Measurements from ENCODE around the gene LRRIQ1. TPM values are rescaled to one million over a fixed set of nuclear protein-coding genes. Genes with fewer than 3 reads are reported as not detected.

LRRIQ1 gene
- total RNA-seq, 2 donors from 2014 or later = not detected

DNA sequence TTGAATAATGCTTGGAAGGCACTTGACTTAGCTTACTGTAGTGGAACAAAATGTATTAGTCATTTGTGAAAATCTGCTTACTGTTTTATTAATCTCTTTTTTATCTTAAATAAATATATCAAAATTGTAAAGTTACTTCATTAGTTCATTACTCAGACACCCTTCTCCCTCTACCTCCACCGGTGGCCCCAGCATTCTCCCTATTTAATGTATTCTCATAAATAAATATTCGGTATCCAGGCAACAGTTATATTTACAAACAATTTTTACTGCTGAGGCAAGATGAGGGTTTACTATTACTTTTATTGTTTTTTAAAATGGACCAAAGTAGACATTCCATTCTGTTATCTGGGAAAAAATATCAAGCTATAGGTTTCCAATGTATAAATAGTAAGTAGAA is 224.3 kb downstream of the LRRIQ1 start:
- no peaks in the 10 kb centered on the region for H3K4me1 Mint-ChIP-seq
- no peaks in the 10 kb centered on the region for H3K27me3 Mint-ChIP-seq
- no peaks in the 10 kb centered on the region for H3K9me3 ChIP-seq (ENCODE audit: control insufficient read depth, low read length, poor library complexity, severe bottlenecking)
- no peak overlapping the region for H3K4me3 Mint-ChIP-seq
- ATAC-seq (no peak), DNase-seq (no peak)
- H3K36me3 Mint-ChIP-seq (ENCODE audit: low read depth) = no peaks in the 10 kb centered on the region
- H3K27ac Mint-ChIP-seq = no peak overlapping the region

DNA sequence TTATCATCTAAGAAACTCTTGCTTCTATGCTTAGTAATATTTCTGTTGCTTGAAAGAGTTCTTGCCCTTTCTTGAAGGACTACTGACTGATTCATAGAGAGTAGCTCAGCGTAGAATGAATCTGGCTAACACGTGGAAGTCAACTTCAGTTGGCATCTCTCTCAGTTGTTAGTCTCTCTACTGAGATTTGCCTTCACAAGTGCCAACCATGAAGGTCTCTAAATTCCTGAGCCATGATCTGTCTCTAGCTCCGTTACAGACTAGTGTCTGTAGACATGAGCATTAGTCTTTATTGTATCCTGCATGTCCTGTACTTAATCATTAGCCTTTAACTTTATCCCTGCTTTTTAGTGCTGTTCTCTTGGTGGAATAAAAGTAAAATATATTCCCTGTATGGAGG is 224.7 kb downstream of the LRRIQ1 start:
- no peak for DNase-seq
- H3K4me1 Mint-ChIP-seq = no peaks in the 10 kb centered on the region
- no peak for ATAC-seq

DNA sequence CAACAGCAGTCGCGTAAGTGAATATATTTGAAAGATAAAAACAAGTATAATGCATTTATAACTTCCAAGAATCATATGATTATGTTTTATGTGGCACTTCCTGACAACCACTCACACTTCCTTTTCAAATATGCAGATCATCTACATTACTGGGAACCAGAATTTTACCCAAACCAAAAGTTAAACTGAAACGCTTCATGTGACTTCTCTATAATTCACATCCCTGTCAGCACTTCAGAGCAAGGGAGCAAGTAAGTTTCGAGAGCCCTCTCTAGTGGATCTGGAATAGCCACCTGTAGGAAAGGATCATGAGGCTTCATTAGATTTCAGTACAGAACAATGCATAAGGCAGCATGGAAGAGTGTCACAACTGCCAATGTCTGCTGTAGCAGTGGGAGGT is 230.2 kb downstream of the LRRIQ1 start:
- H3K4me1 Mint-ChIP-seq = no peaks in the 10 kb centered on the region
- no peaks in the 10 kb centered on the region for H3K36me3 Mint-ChIP-seq (ENCODE audit: low read depth)
- no peaks in the 10 kb centered on the region for H3K9me3 ChIP-seq (ENCODE audit: control insufficient read depth, low read length, poor library complexity, severe bottlenecking)
- DNase-seq = no peak
- H3K4me3 Mint-ChIP-seq = no peak overlapping the region
- no peak overlapping the region for H3K27ac Mint-ChIP-seq
- no peak for ATAC-seq
- no peaks in the 10 kb centered on the region for H3K27me3 Mint-ChIP-seq

More for the DNA sequence above, 224.7 kb downstream of the LRRIQ1 start:
- Mint-ChIP-seq H3K4me3 (no peak overlapping the region), H3K27ac (no peak overlapping the region), H3K36me3 (ENCODE audit: low read depth) (no peaks in the 10 kb centered on the region), H3K27me3 (no peaks in the 10 kb centered on the region)
- H3K9me3 ChIP-seq (ENCODE audit: control insufficient read depth, low read length, poor library complexity, severe bottlenecking) = no peaks in the 10 kb centered on the region

GRCh38 chr12:85273381-85274314 is 237.5 kb downstream of the LRRIQ1 start:
- H3K36me3 Mint-ChIP-seq (ENCODE audit: low read depth) = no peaks in the 10 kb centered on the region
- DNase-seq (no peak), ATAC-seq (no peak)
- no peaks in the 10 kb centered on the region for H3K9me3 ChIP-seq (ENCODE audit: control insufficient read depth, low read length, poor library complexity, severe bottlenecking)
- H3K27me3 Mint-ChIP-seq = peaks cover 33% of the 10 kb centered on the region
- H3K4me3 Mint-ChIP-seq = no peak overlapping the region
- H3K27ac Mint-ChIP-seq = no peak overlapping the region
- H3K4me1 Mint-ChIP-seq = no peaks in the 10 kb centered on the region

DNA sequence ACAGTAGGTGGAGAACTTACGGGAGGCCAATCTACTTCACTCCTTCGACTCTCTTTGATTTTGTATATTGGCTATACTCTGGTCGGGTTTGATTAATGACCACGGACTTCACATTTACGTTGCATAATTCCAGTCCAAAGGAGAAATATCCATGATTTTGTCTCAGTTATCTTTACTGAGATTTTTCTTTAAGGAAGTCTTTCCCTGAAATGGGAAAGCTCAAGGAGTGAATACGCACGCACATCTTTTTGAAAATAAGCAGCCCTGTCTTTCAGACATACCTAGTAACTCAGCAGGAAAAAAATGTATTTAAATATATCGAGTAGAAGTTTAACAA is 238.1 kb downstream of the LRRIQ1 start:
- ATAC-seq = no peak

GRCh38 chr12:85275374-85275773 is 239.2 kb downstream of the LRRIQ1 start:
- Mint-ChIP-seq H3K4me3 (no peak overlapping the region), H3K4me1 (peaks cover 1% of the 10 kb centered on the region), H3K27me3 (peaks cover 46% of the 10 kb centered on the region), H3K27ac (no peak overlapping the region), H3K36me3 (ENCODE audit: low read depth) (peaks cover 2% of the 10 kb centered on the region)
- H3K9me3 ChIP-seq (ENCODE audit: control insufficient read depth, low read length, poor library complexity, severe bottlenecking) = no peaks in the 10 kb centered on the region
- DNase-seq = no peak
- ATAC-seq = no peak

More for the DNA sequence above, 238.1 kb downstream of the LRRIQ1 start:
- no peak overlapping the region for H3K4me3 Mint-ChIP-seq
- H3K4me1 Mint-ChIP-seq = no peaks in the 10 kb centered on the region
- H3K36me3 Mint-ChIP-seq (ENCODE audit: low read depth) = no peaks in the 10 kb centered on the region
- H3K9me3 ChIP-seq (ENCODE audit: control insufficient read depth, low read length, poor library complexity, severe bottlenecking) = no peaks in the 10 kb centered on the region
- no peak overlapping the region for H3K27ac Mint-ChIP-seq
- H3K27me3 Mint-ChIP-seq = peaks cover 35% of the 10 kb centered on the region
- DNase-seq = no peak

DNA sequence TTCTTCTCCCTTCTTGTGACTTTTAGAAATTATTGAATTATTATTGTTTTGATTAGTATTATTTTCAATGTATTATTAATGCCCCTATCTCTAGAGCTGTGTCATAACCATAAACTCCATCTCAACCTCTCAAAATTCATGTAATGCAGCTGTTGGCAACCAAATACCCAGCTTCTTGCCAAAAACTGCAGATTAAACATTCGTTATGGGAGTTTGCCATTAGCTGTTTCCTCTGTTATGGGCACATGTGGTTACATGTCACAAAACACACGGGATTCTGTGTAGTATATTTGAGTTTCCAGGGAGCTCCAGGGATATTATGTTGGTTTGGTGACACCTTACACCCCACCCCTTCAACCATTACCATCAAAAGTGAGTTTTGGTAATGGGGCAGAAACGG is 241.0 kb downstream of the LRRIQ1 start:
- DNase-seq = no peak
- no peak for ATAC-seq
- Mint-ChIP-seq H3K36me3 (ENCODE audit: low read depth) (peaks cover 3% of the 10 kb centered on the region), H3K27me3 (peaks cover 56% of the 10 kb centered on the region), H3K4me1 (peaks cover 5% of the 10 kb centered on the region), H3K27ac (no peak overlapping the region), H3K4me3 (no peak overlapping the region)
- H3K9me3 ChIP-seq (ENCODE audit: control insufficient read depth, low read length, poor library complexity, severe bottlenecking) = no peaks in the 10 kb centered on the region

DNA sequence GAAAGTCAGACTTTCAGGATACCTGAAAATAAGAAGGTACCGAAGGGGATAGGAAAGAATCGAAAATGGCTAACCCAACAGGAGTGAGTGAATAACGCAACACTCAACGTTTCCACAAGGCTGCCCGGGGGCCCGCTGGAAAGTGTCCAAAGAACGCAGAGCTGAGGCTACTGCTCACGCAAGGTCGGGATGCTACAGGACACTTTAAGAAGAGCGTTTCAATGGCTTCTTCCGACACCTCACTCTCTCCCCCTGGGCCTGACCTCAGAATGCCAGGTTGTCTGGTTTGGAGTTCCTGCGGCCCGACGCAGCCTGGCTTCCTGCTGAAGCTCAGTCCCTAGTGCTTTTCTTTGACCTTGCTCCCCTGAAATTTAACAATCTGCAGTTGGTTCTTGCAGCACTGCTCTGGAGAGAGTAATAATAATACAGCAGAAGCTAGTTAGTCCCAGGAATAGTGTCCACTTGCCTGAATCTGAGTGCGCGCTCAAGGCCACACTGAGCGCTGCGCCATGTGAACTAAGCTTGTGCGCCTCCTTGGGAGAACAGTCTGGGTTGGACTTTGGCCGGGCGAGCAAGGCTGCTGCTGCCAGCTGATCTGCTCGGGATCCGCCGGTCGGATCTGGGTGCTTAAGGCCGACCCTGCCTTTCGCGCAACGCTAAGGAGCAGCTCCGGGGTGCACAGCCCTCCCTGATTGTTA is 241.9 kb downstream of the LRRIQ1 start:
- no peak overlapping the region for H3K27ac Mint-ChIP-seq
- peaks cover 50% of the 10 kb centered on the region for H3K27me3 Mint-ChIP-seq
- peaks cover 5% of the 10 kb centered on the region for H3K4me1 Mint-ChIP-seq
- H3K9me3 ChIP-seq (ENCODE audit: control insufficient read depth, low read length, poor library complexity, severe bottlenecking) = no peaks in the 10 kb centered on the region
- peaks cover 3% of the 10 kb centered on the region for H3K36me3 Mint-ChIP-seq (ENCODE audit: low read depth)
- no peak overlapping the region for H3K4me3 Mint-ChIP-seq
- no peak for DNase-seq
- ATAC-seq = no peak

DNA sequence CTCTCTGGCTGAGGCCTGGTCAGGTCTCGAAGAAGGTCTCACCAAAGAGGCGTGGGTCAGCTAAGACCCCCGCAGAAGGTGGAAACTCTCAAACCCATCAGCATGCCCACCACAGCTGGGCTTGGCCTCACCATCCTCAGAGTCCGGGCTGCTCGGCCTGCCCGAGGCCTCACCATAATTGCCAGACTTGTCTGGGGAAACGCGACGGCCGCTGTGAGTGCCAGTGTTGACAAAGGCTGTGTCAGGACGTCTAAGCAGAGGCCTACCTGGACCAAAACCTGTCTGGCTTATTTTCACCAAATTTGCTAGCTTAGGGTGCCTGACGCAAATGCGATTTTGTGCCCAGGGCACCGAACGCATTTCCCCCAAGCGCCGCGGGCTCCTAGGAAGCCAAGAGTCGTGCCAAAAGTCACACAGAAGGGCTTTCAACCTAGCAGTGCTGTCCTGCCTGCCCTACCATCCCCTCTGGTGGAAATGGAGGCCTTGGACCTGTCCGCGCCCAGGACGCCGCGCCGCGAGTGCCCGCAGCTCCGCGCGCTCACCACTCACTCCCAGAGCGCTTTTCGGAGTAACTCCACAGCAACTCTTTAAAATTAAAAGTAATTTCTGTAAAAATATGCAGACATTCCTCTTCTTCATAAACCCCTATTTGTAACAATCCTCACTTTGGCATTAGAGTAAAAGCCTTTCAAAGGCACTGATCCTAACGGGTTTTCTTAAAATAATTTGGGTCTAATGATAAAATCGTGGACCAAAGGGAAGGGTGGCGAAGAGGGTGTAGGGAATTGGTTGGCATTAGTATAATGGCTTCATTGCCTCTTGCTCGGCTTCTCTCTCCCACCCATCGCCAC is 242.7 kb downstream of the LRRIQ1 start:
- no peak for ATAC-seq
- no peaks in the 10 kb centered on the region for H3K9me3 ChIP-seq (ENCODE audit: control insufficient read depth, low read length, poor library complexity, severe bottlenecking)
- peaks cover 3% of the 10 kb centered on the region for H3K36me3 Mint-ChIP-seq (ENCODE audit: low read depth)
- H3K4me1 Mint-ChIP-seq = peaks cover 5% of the 10 kb centered on the region
- H3K27me3 Mint-ChIP-seq = peaks cover 42% of the 10 kb centered on the region
- DNase-seq = no peak
- H3K4me3 Mint-ChIP-seq = no peak overlapping the region
- no peak overlapping the region for H3K27ac Mint-ChIP-seq

GRCh38 chr12:85279449-85280164 is 243.5 kb downstream of the LRRIQ1 start:
- ATAC-seq = no peak
- peaks cover 37% of the 10 kb centered on the region for H3K27me3 Mint-ChIP-seq

GRCh38 chr12:85280165-85280983 is 244.2 kb downstream of the LRRIQ1 start, which contains the start of gene ALX1:
TSS of gene ALX1 (plus strand) at chr12:85280220. CDS start at chr12:85280262, 42 bp downstream.
- ATAC-seq = no peak
- Mint-ChIP-seq H3K27ac (no peak within 1 kb of the TSS), H3K4me3 (peak within 1 kb of the TSS; percentile 84), H3K4me1 (peaks cover 5% of the 10 kb centered on the region), H3K36me3 (ENCODE audit: low read depth) (peaks cover 3% of the 10 kb centered on the region), H3K27me3 (peaks cover 37% of the 10 kb centered on the region)
- no peak for DNase-seq
- H3K9me3 ChIP-seq (ENCODE audit: control insufficient read depth, low read length, poor library complexity, severe bottlenecking) = no peaks in the 10 kb centered on the region

More at GRCh38 chr12:85279449-85280164, 243.5 kb downstream of the LRRIQ1 start:
- H3K9me3 ChIP-seq (ENCODE audit: control insufficient read depth, low read length, poor library complexity, severe bottlenecking) = no peaks in the 10 kb centered on the region
- peaks cover 3% of the 10 kb centered on the region for H3K36me3 Mint-ChIP-seq (ENCODE audit: low read depth)
- no peak overlapping the region for H3K4me3 Mint-ChIP-seq
- H3K4me1 Mint-ChIP-seq = peaks cover 5% of the 10 kb centered on the region
- no peak for DNase-seq
- no peak overlapping the region for H3K27ac Mint-ChIP-seq

All from T-helper 17 cell (primary cell).